ENCODE measurements around the gene USP32.

USP32 gene

DNA sequence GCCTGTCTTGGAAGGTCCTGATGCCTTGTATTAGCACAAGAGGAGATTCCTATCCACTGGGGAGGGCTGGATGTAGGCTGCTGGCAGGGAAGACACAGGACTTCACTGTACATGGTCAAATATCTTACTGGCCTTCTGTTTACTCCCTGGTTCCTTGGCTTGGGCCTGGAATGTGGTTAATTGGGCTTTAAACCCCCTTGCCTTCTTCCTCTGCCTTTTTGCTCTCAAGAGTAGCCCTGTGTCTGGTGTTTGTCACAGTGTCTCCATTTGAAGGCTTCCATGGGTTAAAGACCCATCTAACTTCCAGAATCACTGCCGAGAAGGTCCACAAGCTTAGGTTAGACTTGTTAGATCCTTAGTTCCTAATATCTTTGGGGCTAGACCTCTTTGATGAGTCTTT, 23.2 kb upstream of the USP32 start:
- in situ Hi-C loops (cut with MboI; ENCODE audit: low pct_unique_long_range_greater_than_20kb, low sequenced_read_pairs): no loop called here

DNA sequence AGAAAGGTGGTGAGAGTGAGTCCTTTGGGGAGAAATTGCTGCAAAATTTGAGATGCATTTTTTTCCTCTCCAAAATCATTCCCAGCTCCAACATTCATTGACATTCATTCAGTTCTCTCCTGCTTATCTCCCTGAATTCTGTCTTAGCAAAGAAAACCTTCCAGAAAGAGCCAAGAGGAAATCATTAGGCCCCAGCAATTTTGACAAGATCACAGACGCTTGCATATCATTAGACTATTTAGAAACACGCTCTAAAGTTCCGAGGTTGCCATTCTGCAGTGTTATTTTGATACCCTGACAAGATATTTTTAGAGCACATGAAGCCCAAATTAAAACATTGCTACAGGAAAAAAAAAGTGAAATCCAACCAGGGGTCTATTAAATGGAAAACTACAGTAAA, 20.8 kb upstream of the USP32 start:
- in situ Hi-C loops (cut with MboI; ENCODE audit: low pct_unique_long_range_greater_than_20kb, low sequenced_read_pairs): no loop called here
- DNase-seq: no peak

More for the DNA sequence above, 23.2 kb upstream of the USP32 start:
- no peak for DNase-seq

DNA sequence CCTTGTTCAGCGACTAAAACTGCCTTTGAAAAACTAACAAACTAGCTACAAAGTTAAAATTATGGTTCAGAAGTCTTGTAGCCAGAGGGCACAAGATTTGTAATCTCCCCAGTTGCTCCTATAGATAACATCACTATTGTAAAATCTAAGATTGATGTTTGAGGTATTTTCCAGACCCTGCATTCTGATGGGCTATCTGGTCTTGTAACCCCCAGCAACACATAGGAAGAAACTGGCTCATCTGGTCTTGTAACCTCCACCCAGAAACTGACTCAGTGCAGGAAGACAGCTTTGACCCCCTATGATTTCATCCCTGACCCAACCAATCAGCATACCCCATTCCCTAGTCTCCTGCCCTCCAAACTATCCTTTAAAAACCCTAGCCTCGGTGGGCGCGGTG, 18.1 kb upstream of the USP32 start:
- in situ Hi-C loops (cut with MboI; ENCODE audit: low pct_unique_long_range_greater_than_20kb, low sequenced_read_pairs): no loop called here
- DNase-seq: no peak

DNA sequence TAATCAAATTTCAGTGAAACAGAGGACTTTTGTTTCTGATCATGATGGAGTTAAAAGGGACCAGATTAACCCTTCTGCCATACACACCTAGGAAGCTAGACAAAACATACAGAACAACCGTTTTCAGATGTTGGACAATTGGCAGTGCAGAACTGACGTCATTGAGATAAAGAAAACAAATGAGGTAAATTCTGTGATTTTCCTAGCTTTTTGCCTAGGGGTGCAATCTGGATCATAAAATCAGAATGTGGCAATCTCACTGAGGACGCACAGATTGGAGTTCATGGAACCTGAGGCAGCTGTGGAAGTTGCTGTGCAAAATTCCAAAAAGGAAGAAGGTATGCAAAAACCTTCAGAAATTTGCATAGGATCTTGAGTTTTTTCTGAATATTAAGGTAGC, 15.0 kb upstream of the USP32 start:
- no peak for DNase-seq
- in situ Hi-C loops (cut with MboI; ENCODE audit: low pct_unique_long_range_greater_than_20kb, low sequenced_read_pairs): no loop called here

DNA sequence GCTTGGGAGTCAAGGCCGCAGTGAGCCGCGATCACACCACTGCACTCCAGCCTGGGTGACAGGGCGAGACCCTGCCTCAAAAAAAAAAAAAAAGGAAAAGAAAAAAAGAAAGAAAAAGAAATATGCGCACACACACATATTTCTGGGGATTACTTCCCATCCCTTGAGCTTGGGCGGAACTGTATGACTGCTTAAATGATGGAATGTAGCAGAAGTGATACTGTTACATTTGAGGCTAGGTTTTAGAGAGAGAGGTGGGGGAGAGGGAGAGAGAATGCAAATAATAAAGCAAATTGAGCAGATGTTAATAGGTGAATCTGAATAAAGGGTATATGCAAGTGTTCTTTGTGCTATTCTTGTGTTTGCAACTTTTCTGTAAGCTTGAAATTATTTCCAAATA, 12.0 kb upstream of the USP32 start:
- no peak for DNase-seq
- in situ Hi-C loops (cut with MboI; ENCODE audit: low pct_unique_long_range_greater_than_20kb, low sequenced_read_pairs): no loop called here

DNA sequence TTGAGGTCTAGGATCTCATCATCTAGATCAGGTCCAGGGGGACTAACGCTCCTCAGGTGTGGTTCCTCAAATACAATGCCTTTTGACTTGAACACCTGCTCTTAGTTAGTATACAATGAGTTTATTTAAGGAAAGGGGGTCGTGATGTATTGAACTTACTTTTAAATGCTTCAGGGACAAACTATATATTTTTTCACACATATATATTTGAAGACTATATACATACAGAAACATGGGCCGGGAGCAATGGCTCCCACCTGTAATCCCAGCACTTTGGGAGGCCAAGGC, 11.5 kb upstream of the USP32 start:
- no peak for DNase-seq
- in situ Hi-C loops (cut with MboI; ENCODE audit: low pct_unique_long_range_greater_than_20kb, low sequenced_read_pairs): no loop called here

DNA sequence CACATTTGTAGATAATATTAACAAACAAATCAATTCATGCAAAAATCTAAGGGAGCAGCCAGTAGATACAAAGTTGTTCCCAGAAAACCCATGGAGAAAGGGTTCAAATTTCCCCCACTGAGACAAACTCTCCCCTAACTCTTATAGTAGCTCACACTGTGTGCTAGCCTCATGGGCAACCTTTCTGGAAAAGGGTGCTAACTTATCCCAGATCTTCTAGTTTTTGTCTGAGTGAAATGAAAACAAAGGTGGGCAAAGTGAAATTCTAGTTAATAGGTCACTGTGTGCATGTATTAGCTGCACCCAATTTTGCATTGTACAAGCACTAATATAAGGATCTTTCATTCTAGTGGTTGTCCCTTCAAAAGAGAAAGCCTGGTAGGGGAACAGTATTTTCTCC, 9.9 kb upstream of the USP32 start:
- no peak for DNase-seq
- in situ Hi-C loops (cut with MboI; ENCODE audit: low pct_unique_long_range_greater_than_20kb, low sequenced_read_pairs): no loop called here

DNA sequence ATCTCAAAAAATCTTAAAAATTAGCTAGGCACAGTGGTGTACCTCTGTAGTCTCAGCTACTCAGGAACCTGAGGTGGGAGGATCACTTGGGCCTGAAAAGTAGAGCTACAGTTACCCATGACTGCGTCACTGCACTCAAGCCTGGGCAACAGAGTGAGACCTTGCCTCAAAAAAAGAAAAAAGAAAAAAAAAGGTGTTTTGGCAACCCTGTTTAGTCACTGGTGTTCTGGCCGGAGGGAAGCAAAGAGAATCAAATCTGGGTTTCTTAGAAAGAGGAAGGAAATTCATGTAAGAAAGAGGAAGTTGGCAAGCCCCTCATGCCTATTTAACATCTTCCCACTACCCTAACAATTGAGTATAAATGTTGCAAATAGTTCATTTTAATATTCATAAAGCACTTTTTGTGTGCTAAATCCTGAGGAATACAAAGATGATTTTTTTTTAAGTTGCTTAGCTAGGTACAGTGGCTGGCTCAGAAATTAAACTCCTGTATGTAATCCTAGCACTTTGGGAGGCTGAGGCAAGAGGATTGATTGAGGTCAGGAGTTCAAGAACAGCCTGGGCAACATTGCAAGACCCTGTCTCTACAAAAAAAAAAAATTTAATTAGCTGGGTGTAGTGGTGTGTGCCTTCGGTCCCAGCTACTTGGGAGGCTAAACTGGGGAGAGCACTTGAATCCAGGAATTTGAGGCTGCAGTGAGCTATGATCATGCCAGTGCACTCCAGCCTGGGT, 6.5 kb upstream of the USP32 start:
- DNase-seq: peak; percentile 97
- in situ Hi-C loops (cut with MboI; ENCODE audit: low pct_unique_long_range_greater_than_20kb, low sequenced_read_pairs): no loop called here

DNA sequence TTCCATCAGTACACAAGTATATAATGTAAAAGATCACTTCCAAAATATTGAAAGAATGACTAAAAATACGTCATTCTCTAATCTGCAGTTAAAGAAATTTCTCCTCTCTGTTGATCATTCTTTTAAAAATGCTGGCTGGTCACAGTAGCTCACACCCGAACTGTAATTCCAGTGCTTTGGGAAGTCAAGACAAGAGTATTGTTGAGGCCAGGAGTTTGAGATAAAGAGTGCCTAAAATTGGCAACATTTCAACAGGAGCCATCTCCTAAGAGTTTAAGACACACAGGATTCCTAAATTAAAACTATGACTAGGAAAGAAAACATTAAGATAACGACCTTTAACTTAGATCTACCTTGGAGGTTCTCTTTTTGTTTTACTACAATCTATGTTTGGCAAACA, 4.5 kb upstream of the USP32 start:
- DNase-seq: no peak
- in situ Hi-C loops (cut with MboI; ENCODE audit: low pct_unique_long_range_greater_than_20kb, low sequenced_read_pairs): no loop called here

DNA sequence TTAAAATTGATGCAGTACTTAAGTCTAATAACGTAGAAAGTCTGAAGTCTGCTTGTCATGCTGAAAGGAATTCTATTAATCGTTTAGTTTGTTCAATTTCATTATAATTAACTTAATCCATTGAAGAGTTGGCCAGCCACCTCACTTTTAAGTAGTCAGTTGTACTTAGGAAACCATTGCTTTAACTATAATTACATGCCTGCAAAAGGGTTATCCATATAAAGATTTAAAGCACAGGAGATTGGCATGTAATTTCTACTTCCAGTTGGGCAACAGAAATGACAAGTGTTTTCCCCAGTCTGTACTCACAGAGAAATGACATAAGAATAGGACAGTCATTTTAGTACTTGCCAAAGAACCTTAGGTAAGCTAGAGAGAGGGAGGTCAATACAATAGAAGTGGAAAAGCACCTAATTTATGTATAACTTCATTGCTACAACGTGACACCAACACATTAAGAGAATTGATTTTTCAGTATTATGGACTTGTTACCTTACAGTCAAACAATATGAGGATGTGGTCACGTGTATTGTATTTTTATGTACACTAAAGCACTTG, 3.7 kb upstream of the USP32 start:
- DNase-seq: peak; percentile 26
- in situ Hi-C loops (cut with MboI; ENCODE audit: low pct_unique_long_range_greater_than_20kb, low sequenced_read_pairs): no loop called here

DNA sequence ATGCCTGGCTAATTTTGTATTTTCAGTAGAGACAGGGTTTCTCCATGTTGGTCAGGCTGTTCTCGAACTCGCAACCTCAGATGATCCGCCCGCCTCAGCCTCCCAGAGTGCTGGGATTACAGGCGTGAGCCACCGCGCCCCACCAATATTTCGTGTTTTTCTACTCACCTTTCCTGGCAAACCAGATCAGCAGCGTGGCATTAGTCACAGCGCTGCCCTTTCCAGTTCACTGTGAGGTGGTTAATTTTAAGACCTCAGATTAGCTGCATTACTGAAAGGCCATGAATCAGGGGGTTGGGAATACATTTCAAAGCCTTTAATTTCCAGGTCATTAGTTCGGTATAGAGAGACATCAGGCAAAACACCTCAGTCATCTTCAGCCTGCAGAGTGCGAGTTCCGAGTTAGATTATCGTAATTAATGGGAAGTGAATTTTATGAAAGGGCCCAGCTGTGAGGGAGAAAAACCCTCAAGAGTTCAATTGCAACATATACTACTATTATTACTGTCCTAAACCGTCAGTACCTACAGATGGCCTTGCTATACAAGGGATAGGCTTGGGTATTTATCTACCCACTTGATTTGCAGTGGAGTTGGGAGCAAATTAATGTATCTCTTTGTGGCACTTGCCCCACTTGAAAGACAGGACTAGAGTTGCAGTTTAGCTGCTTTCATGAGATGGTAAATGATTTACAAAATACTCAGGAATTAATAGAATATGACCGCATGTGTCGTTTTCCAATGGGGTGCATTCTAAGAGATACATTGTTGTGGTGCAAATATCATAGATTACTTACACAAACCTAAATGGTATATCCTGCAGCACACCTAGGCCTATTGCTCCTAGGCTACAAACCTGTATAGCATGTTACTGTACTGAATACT, 2.1 kb upstream of the USP32 start:
- no peak for DNase-seq
- in situ Hi-C loops (cut with MboI; ENCODE audit: low pct_unique_long_range_greater_than_20kb, low sequenced_read_pairs): no loop called here

DNA sequence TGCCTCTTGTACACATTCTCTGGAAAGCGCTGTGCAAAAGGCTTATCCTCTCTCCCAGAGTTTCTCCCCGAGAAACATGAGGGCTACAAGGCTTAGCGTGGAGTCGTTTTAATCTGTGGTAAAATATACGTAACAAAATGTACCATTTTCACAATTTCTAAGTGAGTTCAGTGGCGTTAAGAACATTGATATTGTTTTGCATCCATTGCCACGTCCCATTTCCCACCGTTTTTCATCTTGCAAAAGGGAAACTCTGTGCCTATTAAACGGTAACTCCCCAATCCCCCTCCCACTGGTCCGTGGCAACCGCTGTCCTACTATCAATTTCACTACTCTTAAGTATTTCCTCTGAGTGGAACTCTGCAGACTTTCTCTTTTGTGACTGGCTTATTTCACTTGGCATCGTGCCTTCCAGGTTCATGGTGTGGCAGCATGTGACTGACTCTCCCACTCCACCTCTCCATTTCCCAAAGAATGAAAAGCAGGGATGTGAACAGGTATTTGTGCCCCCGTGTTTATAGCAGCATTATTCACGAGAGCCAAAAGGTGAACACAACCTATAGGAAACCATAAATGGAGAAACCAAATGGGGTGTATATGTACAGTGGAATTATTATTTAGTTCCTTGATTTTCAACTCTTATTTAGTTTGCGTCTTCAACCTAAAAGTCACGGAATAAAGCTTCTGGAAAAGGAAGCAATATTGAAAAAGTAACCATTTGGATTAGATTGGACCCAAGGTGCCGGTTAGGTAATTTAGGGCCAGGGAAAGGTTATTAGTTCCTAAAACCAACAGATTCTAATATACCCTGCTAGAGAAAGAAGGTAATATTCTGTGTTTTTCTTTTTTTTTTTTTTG, 1.1 kb upstream of the USP32 start:
- peak; percentile 87 for DNase-seq
- in situ Hi-C loops (cut with MboI; ENCODE audit: low pct_unique_long_range_greater_than_20kb, low sequenced_read_pairs): no loop called here

DNA sequence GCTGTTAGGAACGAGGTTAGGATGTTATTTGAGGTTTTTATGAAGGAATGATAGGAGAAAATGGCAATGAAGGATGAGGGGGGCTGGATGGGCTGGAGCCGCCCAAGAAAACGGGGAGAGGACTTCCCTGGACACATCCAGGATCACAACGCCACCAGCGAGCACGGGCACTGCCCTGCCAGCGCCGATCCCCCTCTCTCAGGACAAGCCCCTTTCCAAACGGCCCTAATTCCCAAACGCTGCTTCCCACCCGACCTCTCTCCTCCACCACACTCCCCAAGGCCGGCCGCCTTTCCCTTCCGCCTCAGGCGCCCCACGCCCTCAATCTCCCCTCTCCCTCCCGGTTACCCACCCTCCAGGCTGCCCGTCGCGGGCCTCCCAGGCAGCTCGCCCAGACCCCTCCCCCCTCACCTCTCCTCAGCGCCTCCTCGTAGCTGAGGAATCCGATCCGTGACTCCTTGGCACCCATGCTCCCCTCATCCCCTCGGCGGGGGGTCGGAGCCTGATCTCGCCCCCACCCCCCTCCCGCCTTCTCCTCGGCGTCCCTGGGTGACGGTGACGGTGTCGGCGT, 377 bp downstream of the USP32 start:
- no peak for DNase-seq
- in situ Hi-C loops (cut with MboI; ENCODE audit: low pct_unique_long_range_greater_than_20kb, low sequenced_read_pairs): no loop called here

DNA sequence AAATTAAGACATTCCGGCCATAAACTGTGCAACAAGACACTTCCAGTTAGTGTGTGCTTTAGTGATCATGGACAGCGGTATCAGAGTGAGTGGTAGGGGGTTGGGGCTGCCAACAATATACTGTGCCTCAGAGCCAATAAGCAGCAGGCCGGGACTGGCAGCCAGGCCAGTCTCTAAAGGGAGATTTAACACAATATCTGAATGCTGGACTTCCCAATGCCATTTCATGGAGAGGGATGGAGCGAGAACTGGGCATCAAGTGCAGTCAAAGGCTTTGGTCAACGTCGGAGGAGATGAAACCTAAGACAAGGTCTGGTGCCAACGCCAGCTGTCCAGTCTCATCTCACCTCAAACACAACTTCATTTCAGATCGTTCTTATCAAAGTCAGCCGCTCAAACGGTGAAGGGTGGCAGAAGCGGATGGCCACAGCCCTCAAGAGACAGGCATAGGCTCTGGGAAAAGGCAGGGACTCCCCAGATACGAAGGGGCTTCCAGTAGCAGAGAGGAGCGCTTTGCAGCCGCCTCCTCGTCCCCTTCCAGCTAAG, 935 bp downstream of the USP32 start:
- peak; percentile 56 for DNase-seq
- in situ Hi-C loops (cut with MboI; ENCODE audit: low pct_unique_long_range_greater_than_20kb, low sequenced_read_pairs): no loop called here

DNA sequence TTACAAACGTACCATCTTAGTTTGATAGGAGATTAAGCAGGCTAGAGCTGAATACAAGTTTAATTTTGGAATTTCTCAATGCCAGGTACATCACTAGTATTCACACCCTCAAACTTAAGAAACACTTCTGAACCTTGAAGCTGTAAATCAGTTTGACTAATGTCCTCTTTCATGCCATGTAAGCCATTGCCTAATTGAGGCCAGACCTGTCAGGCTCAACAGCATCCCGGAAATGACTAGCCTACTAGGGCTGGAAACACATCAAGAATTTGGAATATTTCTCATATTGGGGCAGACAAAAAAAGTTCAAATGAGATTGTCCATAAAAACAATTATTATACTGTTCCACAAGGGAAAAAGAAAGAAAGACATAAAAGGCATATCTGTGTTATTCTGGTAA, 1.7 kb downstream of the USP32 start:
- peak; percentile 30 for DNase-seq
- in situ Hi-C loops (cut with MboI; ENCODE audit: low pct_unique_long_range_greater_than_20kb, low sequenced_read_pairs): no loop called here

DNA sequence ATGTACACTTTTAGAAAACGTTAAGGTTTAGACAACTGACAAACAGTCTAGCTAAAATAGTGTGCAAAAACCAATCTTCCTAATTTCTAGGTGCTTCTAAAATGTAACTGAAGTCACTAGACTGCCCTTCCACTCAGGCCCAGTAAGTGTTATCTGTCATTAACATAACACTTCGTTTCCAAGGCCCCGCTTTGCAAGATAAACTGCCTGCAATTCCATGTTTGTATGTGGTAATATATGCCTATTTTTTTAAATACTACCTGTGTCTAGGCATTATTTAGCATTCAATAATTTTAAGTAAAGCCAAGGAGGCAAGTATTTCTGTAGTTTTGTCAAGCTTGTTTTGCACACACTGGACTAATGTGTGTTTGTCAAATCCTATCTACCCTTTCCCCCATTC, 3.2 kb downstream of the USP32 start:
- in situ Hi-C loops (cut with MboI; ENCODE audit: low pct_unique_long_range_greater_than_20kb, low sequenced_read_pairs): no loop called here
- peak; percentile 30 for DNase-seq

DNA sequence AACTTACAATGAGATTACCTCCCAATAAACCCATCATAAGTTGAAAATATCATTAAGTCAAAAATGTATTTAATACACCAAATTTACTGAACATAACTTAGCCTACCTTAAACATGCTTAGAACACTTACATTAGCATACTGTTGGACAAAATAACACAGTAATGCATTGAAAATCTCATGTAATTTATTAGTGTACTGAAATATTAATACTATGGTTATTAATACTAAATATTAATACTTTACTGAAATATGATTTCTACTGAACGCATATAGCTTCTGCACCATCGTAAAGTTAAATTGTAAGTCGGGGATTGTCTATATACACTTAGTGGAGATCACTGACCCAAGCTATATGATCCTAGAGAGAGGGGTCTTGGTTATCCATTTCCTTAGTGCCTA, 4.3 kb downstream of the USP32 start:
- in situ Hi-C loops (cut with MboI; ENCODE audit: low pct_unique_long_range_greater_than_20kb, low sequenced_read_pairs): no loop called here
- no peak for DNase-seq

DNA sequence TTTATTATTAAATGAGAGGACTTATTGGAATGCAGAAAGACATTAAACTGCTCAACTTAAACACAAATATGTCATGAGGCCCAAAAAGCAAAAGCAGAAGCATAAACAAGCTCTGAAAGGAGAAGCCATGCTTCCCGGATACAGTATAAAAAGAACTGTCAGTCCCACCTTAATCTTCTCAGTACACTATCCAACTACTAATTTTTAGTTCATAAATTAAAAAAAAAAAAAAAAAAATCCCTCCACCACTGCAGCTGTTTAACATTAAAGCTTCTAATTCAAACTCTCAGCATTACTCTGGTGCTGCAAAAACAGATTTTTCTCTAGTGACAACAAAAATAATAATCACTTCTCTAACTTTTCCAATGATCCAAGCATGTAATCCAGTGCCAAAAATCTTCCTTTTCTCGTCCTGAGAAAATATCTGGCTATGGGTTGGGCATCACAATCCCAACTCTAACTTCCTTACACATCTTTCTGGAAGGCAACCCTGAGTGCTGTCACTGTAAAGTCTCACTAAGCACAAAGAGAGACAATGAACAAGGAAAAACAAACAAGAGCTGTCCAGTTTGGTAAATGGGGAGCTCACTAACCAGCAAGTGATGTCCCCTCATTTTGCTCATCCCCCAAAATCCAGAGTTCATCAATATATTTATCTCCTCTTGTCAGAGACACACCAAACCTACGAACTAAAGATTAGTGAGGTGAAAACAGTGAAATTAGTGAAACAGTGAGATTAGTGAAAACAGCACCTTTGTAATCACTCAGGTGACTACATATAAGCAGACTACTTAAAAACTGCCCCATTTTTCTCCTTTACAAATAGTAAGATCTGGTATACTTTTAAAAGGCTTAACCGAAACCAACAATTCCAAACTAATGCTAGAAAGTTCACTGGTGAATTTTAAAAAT, 5.5 kb downstream of the USP32 start:
- no peak for DNase-seq
- in situ Hi-C loops (cut with MboI; ENCODE audit: low pct_unique_long_range_greater_than_20kb, low sequenced_read_pairs): no loop called here

Data from KBM-7 (cell line).